HG03045 (cell line): ENCODE measurements around the gene RSF1.

Experiments used
- ATAC-seq: cut with Tn5 transposase; IDR thresholded peaks from one replicate; pipeline ENCODE4 v1.9.1; 2021; ENCODE audit warnings: mild to moderate bottlenecking, moderate library complexity; ENCODE audit not compliant: unreplicated experiment

Gene RSF1

DNA sequence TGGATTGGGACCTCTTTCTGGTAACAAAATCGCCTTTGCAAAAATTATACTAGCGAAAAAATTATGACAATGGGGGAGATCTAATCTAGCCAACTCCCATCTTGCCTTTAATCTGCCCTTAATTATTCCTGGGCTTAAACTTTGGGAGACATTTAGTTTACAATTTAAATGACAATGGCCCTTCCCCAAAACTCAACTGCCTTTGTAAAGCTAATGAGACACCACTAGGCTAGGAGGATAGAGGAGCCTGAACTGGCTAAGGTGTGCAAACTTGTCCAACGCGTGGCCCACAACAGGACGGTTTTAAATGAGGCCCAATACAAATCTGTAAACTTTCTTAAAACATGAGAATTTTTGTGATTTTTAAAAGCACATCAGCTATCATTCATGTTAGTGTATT, 67.3 kb downstream of the RSF1 start:
- no peak for ATAC-seq

DNA sequence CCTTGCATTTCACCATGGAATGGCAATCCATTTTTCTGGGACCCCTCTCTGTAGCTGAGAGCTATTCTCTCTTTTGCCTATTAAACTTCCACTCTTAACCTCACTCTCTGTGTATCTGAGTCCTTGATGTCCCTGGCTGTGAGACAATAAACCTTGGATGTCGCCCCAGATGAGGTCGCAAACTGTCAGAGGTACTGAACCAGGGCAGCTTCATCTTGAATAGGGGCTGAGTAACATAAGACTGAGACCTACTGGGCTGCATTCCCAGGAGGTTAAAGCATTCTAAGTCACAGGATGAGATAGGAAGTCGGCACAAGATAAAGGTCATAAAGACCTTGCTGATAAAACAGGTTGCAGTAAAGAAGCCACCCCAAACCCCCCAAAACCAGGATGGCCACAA, 68.0 kb downstream of the RSF1 start:
- ATAC-seq: no peak

DNA sequence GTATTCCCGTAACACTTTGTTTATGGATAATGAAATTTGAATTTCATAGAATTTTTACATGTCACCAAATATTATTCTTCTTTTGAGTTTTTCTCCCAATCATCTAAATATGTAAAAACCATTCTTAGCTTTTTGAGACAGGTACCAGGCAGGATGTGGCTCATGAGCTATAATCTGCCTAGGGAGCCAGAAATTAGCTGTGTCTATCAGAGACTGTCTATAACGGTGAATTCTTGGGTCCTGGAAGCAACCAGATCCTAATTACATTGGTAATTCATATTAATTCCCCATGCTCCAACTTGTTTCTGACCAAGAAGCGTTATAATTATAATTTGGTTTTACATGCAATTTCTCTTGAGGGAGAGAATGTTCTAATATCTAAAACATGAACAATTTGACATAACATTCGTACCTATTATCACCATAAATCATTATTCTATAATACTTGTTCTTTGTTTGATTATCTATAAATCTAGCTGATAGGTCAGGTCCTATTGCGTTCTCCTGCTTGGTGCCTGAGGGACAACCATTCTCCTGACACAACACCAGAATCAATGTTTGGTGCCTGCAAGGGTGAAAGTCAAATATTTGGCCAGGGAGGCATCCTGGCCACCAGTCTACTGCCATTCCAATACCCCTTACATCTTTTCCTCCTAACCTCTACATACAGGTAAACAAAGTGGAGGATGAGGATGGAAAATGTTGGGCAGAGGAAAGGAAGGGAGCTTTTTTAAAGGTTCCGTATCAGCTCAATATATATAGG, 69.9 kb downstream of the RSF1 start:
- no peak for ATAC-seq

- no peak for ATAC-seq
Observed at GRCh38 chr11:77749232-77749631, 71.3 kb downstream of the RSF1 start.

- no peak for ATAC-seq
Observed at GRCh38 chr11:77748266-77748665, 72.3 kb downstream of the RSF1 start.

DNA sequence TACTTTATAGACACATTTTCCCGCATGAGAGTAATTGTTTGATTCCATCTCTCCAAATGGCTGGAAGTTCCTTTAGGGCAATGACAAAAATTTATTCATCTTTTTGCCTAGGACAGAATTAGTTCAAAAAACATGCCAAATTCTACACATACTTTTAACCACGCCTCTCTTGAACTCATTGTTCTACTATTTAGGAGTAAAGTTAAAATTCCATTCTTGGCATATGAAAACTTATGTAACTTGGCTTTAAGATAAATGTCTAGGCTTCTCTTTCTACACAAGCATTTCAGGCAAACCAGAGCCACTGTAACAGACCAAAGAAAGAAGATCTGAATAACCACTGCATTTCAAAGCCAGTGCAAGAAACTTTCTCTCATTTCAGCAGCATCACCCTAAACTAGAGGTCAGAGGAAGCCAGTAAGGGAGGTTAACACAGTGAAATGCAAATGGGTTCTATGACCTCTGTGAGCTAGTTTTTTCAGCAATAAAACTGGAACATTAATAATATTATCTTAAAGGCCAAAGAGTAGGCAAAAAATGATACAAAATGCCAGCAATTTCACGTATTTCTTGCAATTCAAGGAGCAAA, 73.0 kb downstream of the RSF1 start:
- ATAC-seq: no peak

DNA sequence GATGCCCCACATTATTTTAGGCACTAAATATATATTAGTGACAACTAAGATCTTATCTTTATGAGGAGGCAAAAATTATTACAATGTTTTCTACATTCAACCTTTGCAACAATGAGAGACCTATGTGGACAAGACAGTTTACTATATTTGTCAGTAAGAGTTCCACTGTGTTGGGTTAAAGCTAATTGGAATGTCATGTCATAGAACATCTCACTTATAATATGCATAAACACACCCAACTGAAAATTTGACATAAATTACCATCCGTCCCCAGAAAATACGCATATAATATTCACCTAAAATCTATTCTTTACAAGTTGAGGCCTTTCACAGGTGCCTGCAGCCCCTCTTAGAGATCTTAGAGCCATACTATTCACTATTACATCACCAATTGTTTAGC, 84.0 kb downstream of the RSF1 start:
- ATAC-seq: no peak

GRCh38 chr11:77734890-77735289, 85.6 kb downstream of the RSF1 start:
- no peak for ATAC-seq

GRCh38 chr11:77732143-77732542, 88.4 kb downstream of the RSF1 start:
- no peak for ATAC-seq

DNA sequence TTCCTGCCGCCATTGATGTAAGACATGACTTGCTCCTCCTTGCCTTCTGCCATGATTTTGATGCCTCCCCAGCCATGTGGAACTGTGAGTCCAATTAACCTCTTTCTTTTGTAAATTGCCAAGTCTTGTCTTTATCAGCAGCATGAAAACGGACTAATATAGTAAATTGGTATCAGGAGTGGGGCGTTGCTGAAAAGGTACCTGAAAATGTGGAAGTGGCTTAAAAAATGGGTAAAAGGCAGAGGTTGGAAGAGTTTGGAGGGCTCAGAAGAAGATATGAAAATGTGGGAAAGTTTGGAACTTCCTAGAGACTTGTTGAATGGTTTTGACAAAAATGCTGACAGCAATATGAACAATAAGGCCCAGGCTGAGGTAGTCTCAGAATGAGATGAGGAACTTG, 89.7 kb downstream of the RSF1 start:
- ATAC-seq: no peak

DNA sequence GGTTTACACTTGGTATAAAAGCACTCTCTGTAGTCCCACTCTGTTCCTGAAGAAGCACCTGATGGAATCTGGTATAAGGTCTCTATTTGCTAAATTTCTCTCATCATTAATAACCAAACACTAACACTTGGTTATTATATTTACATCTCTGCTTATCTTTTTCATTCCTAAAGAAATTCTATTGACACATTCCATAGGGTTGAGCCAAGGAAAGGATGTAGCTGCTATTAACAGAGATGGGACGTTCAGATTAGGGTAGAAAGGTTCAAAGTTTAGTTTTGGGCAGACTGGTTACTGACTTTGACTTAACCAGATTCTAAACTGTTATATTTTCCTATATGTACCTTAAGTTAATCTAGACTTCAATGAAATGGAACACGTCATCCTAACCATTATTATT, 91.5 kb downstream of the RSF1 start:
- ATAC-seq: no peak

- no peak for ATAC-seq
Observed at GRCh38 chr11:77728203-77728786, 92.2 kb downstream of the RSF1 start.

DNA sequence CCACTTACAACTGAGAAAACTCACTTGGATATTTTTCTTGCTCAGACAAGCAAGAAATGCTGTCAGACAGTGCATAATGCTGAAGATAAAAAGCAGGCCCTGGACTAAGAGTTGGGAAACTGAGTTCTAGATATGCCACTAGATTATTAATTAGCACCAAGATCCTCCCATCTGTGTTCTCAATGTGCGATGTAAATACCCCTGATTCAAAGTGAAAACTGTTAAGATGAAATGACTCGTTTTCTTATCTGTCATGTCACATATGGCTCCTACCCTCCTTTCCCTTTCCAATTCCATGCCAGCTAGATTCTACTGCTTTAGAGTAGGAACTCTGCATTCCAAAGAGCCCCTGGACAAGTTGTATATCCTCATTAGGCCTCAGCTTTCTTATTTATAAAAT, 94.0 kb downstream of the RSF1 start:
- no peak for ATAC-seq

DNA sequence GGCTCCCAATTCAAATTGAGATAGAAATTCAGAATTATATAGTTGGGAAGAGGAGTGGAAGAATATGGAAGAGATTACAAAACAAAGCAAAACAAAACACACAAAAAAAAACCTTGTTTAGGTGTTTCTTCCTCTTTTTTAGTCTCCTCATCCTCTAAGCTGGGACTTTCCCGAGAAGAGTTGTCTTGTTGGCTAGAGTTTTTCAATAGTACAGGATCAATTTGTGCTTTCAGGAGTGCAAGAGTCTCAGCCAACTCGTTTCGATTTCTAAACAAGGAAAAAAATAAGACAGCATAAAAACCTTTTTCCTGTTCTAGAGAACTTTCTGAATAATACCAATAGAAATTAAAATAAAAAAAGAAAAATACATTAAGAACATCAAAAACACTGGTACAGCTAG, 95.1 kb downstream of the RSF1 start:
- peak; percentile 47 for ATAC-seq

- no peak for ATAC-seq
Observed at GRCh38 chr11:77724636-77725035, 95.9 kb downstream of the RSF1 start.

DNA sequence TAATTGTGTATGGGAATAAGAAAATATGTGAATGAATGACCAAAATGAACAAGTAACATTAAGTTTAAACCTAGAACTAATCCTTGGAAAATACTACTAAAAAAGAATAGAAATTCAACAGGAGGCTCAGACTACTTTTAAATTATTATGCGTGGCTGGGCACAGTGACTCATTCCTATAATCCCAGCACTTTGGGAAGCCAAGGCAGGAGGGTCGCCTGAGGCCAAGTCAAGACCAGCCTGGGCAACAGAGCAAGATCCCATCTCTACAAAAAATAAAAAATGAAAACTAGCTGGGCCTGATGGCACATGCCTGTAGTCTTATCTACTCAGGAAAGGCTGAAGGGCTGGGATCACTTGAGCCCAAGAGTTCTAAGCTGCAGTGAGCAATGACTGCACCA, 97.5 kb downstream of the RSF1 start:
- ATAC-seq: no peak

- ATAC-seq: no peak
Observed at GRCh38 chr11:77710358-77710757, 110.2 kb downstream of the RSF1 start.

DNA sequence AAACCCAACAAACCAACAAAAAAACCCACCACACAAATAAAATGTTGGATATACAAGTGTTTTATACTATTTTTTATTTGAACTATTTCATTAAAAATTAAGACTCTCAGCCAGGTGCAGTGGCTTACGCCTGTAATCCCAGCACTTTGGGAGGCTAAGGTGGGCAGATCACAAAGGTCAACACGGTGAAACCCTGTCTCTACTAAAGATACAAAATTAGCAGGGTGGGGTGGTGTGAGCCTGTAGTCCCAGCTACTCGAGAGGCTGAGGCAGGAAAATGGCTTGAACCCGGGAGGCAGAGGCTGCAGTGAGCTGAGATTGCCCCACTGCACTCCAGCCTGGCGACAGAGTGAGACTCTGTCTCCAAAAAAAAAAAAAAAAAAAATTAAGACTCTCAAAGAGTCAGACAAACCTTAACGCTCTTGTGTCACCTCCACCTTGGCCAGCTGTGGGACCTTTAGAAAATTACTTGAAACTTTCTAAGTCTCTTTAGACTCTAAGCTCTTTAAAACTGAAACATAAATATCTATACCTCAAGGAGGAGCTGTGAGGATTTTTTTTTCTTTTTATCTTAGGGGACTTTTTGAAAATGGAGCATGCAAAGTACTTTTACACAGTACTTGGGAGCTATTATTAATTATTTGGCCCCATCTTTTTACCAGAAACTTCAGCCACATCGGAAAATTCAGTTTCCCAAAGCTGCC, 114.5 kb downstream of the RSF1 start:
- no peak for ATAC-seq

- ATAC-seq: no peak
Observed at GRCh38 chr11:77705195-77705875, 115.2 kb downstream of the RSF1 start.

GRCh38 chr11:77704029-77704428, 116.5 kb downstream of the RSF1 start:
- ATAC-seq: no peak

- ATAC-seq: no peak
Observed at GRCh38 chr11:77699425-77699824, 121.1 kb downstream of the RSF1 start.
